Mesendoderm (in vitro differentiated cells): ENCODE results near the gene ZNF579.

Experiments
- DNase-seq: peaks from one replicate; pipeline ENCODE4 v3.0.0; 2013
- H2AK5ac ChIP-seq: 2 replicates; pipeline ENCODE4 v1.6.1; 2013; ENCODE audit warnings: low read length, inconsistent platforms
- H2BK120ac ChIP-seq: 2 replicates; pipeline ENCODE4 v1.6.1; 2013; ENCODE audit warnings: low read depth, mild to moderate bottlenecking, low read length, moderate library complexity, mixed read lengths
- H2BK15ac ChIP-seq: replicated peaks from 2 replicates; pipeline ENCODE4 v1.6.1; 2013; ENCODE audit warnings: low read depth, mild to moderate bottlenecking, moderate library complexity
- H2BK5ac ChIP-seq: 2 replicates; pipeline ENCODE4 v1.6.1; 2013; ENCODE audit warnings: low read length, inconsistent platforms
- H3K18ac ChIP-seq: 2 replicates; pipeline ENCODE4 v1.6.1; 2013; ENCODE audit warnings: mild to moderate bottlenecking, low read length, mixed read lengths
- H3K23ac ChIP-seq: one replicate; pipeline ENCODE4 v1.6.1; 2013; ENCODE audit warnings: low read length
- H3K27ac ChIP-seq: 2 replicates; pipeline ENCODE4 v1.5.1; 2013; ENCODE audit warnings: low read depth, mild to moderate bottlenecking, inconsistent platforms, low read length, moderate library complexity
- H3K27me3 ChIP-seq: 2 replicates; pipeline ENCODE4 v1.6.1; 2013; ENCODE audit warnings: low read length, control low read depth, mild to moderate bottlenecking, inconsistent platforms; ENCODE audit not compliant: insufficient read depth, poor library complexity
- H3K36me3 ChIP-seq: 2 replicates; pipeline ENCODE4 v1.6.1; 2013; ENCODE audit warnings: low read length, inconsistent platforms; ENCODE audit not compliant: control insufficient read depth, insufficient read depth
- H3K4ac ChIP-seq: one replicate; pipeline ENCODE4 v1.6.1; 2013; ENCODE audit warnings: low read depth, mild to moderate bottlenecking, low read length, moderate library complexity
- H3K4me1 ChIP-seq: 2 replicates; pipeline ENCODE4 v1.6.1; 2013; ENCODE audit warnings: low read depth, low read length, inconsistent platforms; ENCODE audit not compliant: control insufficient read depth
- H3K4me2 ChIP-seq: 2 replicates; pipeline ENCODE4 v1.6.1; 2013; ENCODE audit warnings: low read length
- H3K4me3 ChIP-seq: 2 replicates; pipeline ENCODE4 v1.5.1; 2013; ENCODE audit warnings: mild to moderate bottlenecking, low read length
- H3K56ac ChIP-seq: one replicate; pipeline ENCODE4 v1.6.1; 2013; ENCODE audit warnings: low read length
- H3K79me1 ChIP-seq: 2 replicates; pipeline ENCODE4 v1.6.1; 2013; ENCODE audit warnings: low read length, inconsistent platforms
- H3K79me2 ChIP-seq: 2 replicates; pipeline ENCODE4 v1.6.1; 2013; ENCODE audit warnings: mild to moderate bottlenecking, low read length; ENCODE audit not compliant: control insufficient read depth, insufficient read depth
- H3K9ac ChIP-seq: 2 replicates; pipeline ENCODE4 v1.6.1; 2013; ENCODE audit warnings: low read length, inconsistent platforms
- H4K5ac ChIP-seq: one replicate; pipeline ENCODE4 v1.6.1; 2013; ENCODE audit warnings: low read length
- H4K8ac ChIP-seq: one replicate; pipeline ENCODE4 v1.6.1; 2013; ENCODE audit warnings: low read depth, mild to moderate bottlenecking, control low read depth, low read length, moderate library complexity
- WGBS: extraction: QIAGEN DNeasy Blood & Tissue Kit; methylation state at CpG from one replicate; pipeline ENCODE4 v1.1.7; 2013; ENCODE audit warnings: low lambda C conversion rate, missing lambda C conversion rate; ENCODE audit not compliant: insufficient coverage; ENCODE audit errors: extremely low coverage; 5-methylcytosine and 5-hydroxymethylcytosine counted together

Gene ZNF579

GRCh38 chr19:55623130-55623529 lies 42.5 kb upstream of the ZNF579 start:
- no peak overlapping the region for H3K27ac ChIP-seq

GRCh38 chr19:55622242-55622969 lies 41.8 kb upstream of the ZNF579 start:
- Histone ChIP-seq H4K5ac (no peak overlapping the region), H3K4ac (no peak overlapping the region)
- no CpG with 5 or more reads among the region's 40 CpGs for WGBS

More at GRCh38 chr19:55623130-55623529, 42.5 kb upstream of the ZNF579 start:
- no peak overlapping the region for H2AK5ac ChIP-seq
- no peaks in the 10 kb centered on the region for H3K27me3 ChIP-seq
- H2BK5ac ChIP-seq: no peak overlapping the region
- no peak overlapping the region for H3K4me2 ChIP-seq
- H3K23ac ChIP-seq: no peak overlapping the region
- no CpG with 5 or more reads among the region's 7 CpGs for WGBS
- no peak overlapping the region for H3K18ac ChIP-seq
- H2BK15ac ChIP-seq: no peak overlapping the region
- H4K8ac ChIP-seq: no peak overlapping the region
- no peak overlapping the region for H2BK120ac ChIP-seq
- H3K79me1 ChIP-seq: peaks cover 3% of the 10 kb centered on the region
- no peak overlapping the region for H3K9ac ChIP-seq
- no peak overlapping the region for H4K5ac ChIP-seq
- no peak overlapping the region for H3K4me3 ChIP-seq
- no peak overlapping the region for H3K56ac ChIP-seq
- DNase-seq: no peak
- no peaks in the 10 kb centered on the region for H3K4me1 ChIP-seq
- no peak overlapping the region for H3K4ac ChIP-seq
- H3K79me2 ChIP-seq: no peaks in the 10 kb centered on the region
- H3K36me3 ChIP-seq: no peaks in the 10 kb centered on the region

GRCh38 chr19:55621673-55622231 lies 41.1 kb upstream of the ZNF579 start:
- no peak overlapping the region for H2AK5ac ChIP-seq
- H3K79me1 ChIP-seq: peaks cover 3% of the 10 kb centered on the region
- no peak overlapping the region for H3K56ac ChIP-seq
- H2BK120ac ChIP-seq: no peak overlapping the region
- no peaks in the 10 kb centered on the region for H3K4me1 ChIP-seq
- no peak overlapping the region for H2BK5ac ChIP-seq
- no peaks in the 10 kb centered on the region for H3K79me2 ChIP-seq
- H3K9ac ChIP-seq: no peak overlapping the region
- H4K8ac ChIP-seq: no peak overlapping the region
- no peak overlapping the region for H3K23ac ChIP-seq
- no peak overlapping the region for H3K4me3 ChIP-seq
- no peak overlapping the region for H3K4ac ChIP-seq
- no peak for DNase-seq
- no peak overlapping the region for H4K5ac ChIP-seq
- H2BK15ac ChIP-seq: no peak overlapping the region
- H3K18ac ChIP-seq: no peak overlapping the region
- WGBS: no CpG with 5 or more reads among the region's 55 CpGs
- H3K27me3 ChIP-seq: no peaks in the 10 kb centered on the region
- no peak overlapping the region for H3K4me2 ChIP-seq
- no peak overlapping the region for H3K27ac ChIP-seq
- H3K36me3 ChIP-seq: peaks cover 2% of the 10 kb centered on the region

More at GRCh38 chr19:55622242-55622969, 41.8 kb upstream of the ZNF579 start:
- Histone ChIP-seq H2BK15ac (no peak overlapping the region), H3K4me2 (no peak overlapping the region), H3K79me2 (no peaks in the 10 kb centered on the region), H3K27me3 (no peaks in the 10 kb centered on the region), H3K23ac (no peak overlapping the region), H2BK5ac (no peak overlapping the region), H3K4me1 (no peaks in the 10 kb centered on the region), H4K8ac (no peak overlapping the region), H3K36me3 (peaks cover 1% of the 10 kb centered on the region), H3K18ac (no peak overlapping the region), H3K56ac (no peak overlapping the region), H2BK120ac (no peak overlapping the region), H3K79me1 (peaks cover 3% of the 10 kb centered on the region), H3K4me3 (no peak overlapping the region), H3K9ac (no peak overlapping the region), H3K27ac (no peak overlapping the region), H2AK5ac (no peak overlapping the region)
- no peak for DNase-seq

GRCh38 chr19:55621205-55621672 lies 40.6 kb upstream of the ZNF579 start:
- Histone ChIP-seq H2BK120ac (no peak overlapping the region), H3K9ac (no peak overlapping the region), H2BK15ac (no peak overlapping the region), H3K4me1 (no peaks in the 10 kb centered on the region), H3K27me3 (no peaks in the 10 kb centered on the region), H2BK5ac (no peak overlapping the region), H3K79me1 (peaks cover 3% of the 10 kb centered on the region), H3K23ac (no peak overlapping the region), H3K4ac (no peak overlapping the region), H4K5ac (no peak overlapping the region), H3K4me2 (no peak overlapping the region), H4K8ac (no peak overlapping the region), H2AK5ac (no peak overlapping the region), H3K27ac (no peak overlapping the region), H3K56ac (no peak overlapping the region), H3K4me3 (no peak overlapping the region), H3K79me2 (no peaks in the 10 kb centered on the region), H3K36me3 (peaks cover 2% of the 10 kb centered on the region), H3K18ac (no peak overlapping the region)
- no peak for DNase-seq
- no CpG with 5 or more reads among the region's 9 CpGs for WGBS

- H3K27ac ChIP-seq: no peak overlapping the region
- H3K56ac ChIP-seq: no peak overlapping the region
- no CpG with 5 or more reads among the region's 12 CpGs for whole genome bisulfite sequencing
- H4K5ac ChIP-seq: no peak overlapping the region
- H3K18ac ChIP-seq: no peak overlapping the region
- H3K4me2 ChIP-seq: no peak overlapping the region
- H3K36me3 ChIP-seq: peaks cover 2% of the 10 kb centered on the region
- no peak overlapping the region for H3K23ac ChIP-seq
- no peak overlapping the region for H2AK5ac ChIP-seq
- H3K27me3 ChIP-seq: no peaks in the 10 kb centered on the region
- no peak overlapping the region for H4K8ac ChIP-seq
- H3K4ac ChIP-seq: no peak overlapping the region
- no peaks in the 10 kb centered on the region for H3K4me1 ChIP-seq
- H2BK120ac ChIP-seq: no peak overlapping the region
- H3K4me3 ChIP-seq: no peak overlapping the region
- H3K79me2 ChIP-seq: no peaks in the 10 kb centered on the region
- H3K79me1 ChIP-seq: peaks cover 3% of the 10 kb centered on the region
- no peak overlapping the region for H2BK5ac ChIP-seq
- no peak overlapping the region for H2BK15ac ChIP-seq
- H3K9ac ChIP-seq: no peak overlapping the region
- no peak for DNase-seq
Measured at GRCh38 chr19:55620410-55621204, 40.0 kb upstream of the ZNF579 start.
